ENCODE measurements around the gene FBXL16.
A peak's percentile ranks its signal among the peaks of the same experiment; 100 is the strongest.

The FBXL16 gene

GRCh38 chr16:658679-659571 lies 46.7 kb downstream of the FBXL16 start:
- no peak for DNase-seq

- no peak for DNase-seq
Observed at GRCh38 chr16:657487-657886, 48.1 kb downstream of the FBXL16 start.

GRCh38 chr16:654034-654433 lies 51.6 kb downstream of the FBXL16 start:
- no peak for DNase-seq

GRCh38 chr16:652454-653305 lies 52.9 kb downstream of the FBXL16 start:
- no peak for DNase-seq

GRCh38 chr16:651844-652243 lies 53.8 kb downstream of the FBXL16 start:
- DNase-seq, result no peak

- DNase-seq, result peak; percentile 26
Observed at GRCh38 chr16:649631-650030, 56.0 kb downstream of the FBXL16 start.

GRCh38 chr16:648781-649589 lies 56.6 kb downstream of the FBXL16 start, which contains the start of gene WDR90:
Gene WDR90 (plus strand): TSS chr16:649365. CDS start chr16:649417, 52 bp downstream.
- peak; percentile 97 for DNase-seq

- peak; percentile 74 for DNase-seq
Observed at GRCh38 chr16:648071-648780, 57.4 kb downstream of the FBXL16 start.

- DNase-seq, result no peak
Observed at GRCh38 chr16:647173-647902, 58.3 kb downstream of the FBXL16 start.

- no peak for DNase-seq
Observed at GRCh38 chr16:646679-647172, 58.9 kb downstream of the FBXL16 start.

GRCh38 chr16:645852-646678 lies 59.5 kb downstream of the FBXL16 start:
- no peak for DNase-seq

- DNase-seq, result no peak
Observed at GRCh38 chr16:644556-644955, 61.0 kb downstream of the FBXL16 start.

GRCh38 chr16:643050-643368 lies 62.6 kb downstream of the FBXL16 start:
- no peak for DNase-seq

Measured in activated CD4-positive, alpha-beta T cell treated with anti-CD3 and anti-CD28 coated beads, Interleukin-10, Interleukin-2, amounts not matched to agents 100 ng/mL and 50 ng/mL, durations not matched to agents 16 hours and 8 hours (primary cell).